ENCODE data around the gene SCN1B.
"Not testable (repeated sequence)": the region's sequence is repeated elsewhere in the genome, so short reads cannot be mapped to it uniquely, and the experiment has no call there.

The SCN1B gene

GRCh38 chr19:35042954-35043604 is 12.8 kb downstream of the SCN1B start:
- H3K4me2 ChIP-seq, result peak overlapping the region; percentile 77
- no peaks in the 10 kb centered on the region for H3K27me3 ChIP-seq
- H3K4me1 ChIP-seq, result peaks cover 100% of the 10 kb centered on the region
- H4K20me1 ChIP-seq, result no peaks in the 10 kb centered on the region
- no peaks in the 10 kb centered on the region for H3K9me3 ChIP-seq
- H3K27ac ChIP-seq, result peak overlapping the region; percentile 36
- H3K9ac ChIP-seq, result 0 out of 2 replicates have a peak overlapping the region, but pooled peaks have one; percentile 1
- no peak for TF ChIP-seq Cebpa-rat (IDR thresholded peaks at IDR 0.05)
- no peaks in the 10 kb centered on the region for H3K36me3 ChIP-seq
- no peak overlapping the region for H3K4me3 ChIP-seq

DNA sequence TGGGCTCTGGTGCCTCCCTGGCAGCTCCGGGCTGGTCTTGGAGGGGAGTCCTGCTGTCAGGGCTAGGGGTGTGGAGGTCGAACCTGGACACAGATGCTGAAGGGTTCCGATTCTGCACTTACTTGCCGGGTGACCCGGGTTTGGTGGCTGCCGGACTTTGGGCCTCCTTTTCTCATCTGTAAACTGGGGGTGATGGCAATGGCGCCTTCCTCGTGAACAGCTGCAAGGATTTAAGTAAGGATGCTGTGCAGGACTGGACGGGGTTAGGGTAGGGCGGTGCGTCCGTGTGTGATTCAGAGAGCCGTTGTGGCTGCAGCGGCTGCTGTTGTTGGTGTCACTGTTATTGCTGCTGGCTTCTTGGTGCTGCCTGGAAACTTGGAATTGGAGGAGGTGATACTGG is 13.6 kb downstream of the SCN1B start:
- H3K27ac ChIP-seq, result peak overlapping the region; percentile 36
- no peak overlapping the region for H3K9ac ChIP-seq
- peaks cover 100% of the 10 kb centered on the region for H3K4me1 ChIP-seq
- H3K9me3 ChIP-seq, result no peaks in the 10 kb centered on the region
- no peaks in the 10 kb centered on the region for H3K36me3 ChIP-seq
- no peaks in the 10 kb centered on the region for H4K20me1 ChIP-seq
- H3K4me3 ChIP-seq, result no peak overlapping the region
- peak overlapping the region; percentile 77 for H3K4me2 ChIP-seq
- H3K27me3 ChIP-seq, result no peaks in the 10 kb centered on the region
- TF ChIP-seq Cebpa-rat (IDR thresholded peaks at IDR 0.05), result no peak

DNA sequence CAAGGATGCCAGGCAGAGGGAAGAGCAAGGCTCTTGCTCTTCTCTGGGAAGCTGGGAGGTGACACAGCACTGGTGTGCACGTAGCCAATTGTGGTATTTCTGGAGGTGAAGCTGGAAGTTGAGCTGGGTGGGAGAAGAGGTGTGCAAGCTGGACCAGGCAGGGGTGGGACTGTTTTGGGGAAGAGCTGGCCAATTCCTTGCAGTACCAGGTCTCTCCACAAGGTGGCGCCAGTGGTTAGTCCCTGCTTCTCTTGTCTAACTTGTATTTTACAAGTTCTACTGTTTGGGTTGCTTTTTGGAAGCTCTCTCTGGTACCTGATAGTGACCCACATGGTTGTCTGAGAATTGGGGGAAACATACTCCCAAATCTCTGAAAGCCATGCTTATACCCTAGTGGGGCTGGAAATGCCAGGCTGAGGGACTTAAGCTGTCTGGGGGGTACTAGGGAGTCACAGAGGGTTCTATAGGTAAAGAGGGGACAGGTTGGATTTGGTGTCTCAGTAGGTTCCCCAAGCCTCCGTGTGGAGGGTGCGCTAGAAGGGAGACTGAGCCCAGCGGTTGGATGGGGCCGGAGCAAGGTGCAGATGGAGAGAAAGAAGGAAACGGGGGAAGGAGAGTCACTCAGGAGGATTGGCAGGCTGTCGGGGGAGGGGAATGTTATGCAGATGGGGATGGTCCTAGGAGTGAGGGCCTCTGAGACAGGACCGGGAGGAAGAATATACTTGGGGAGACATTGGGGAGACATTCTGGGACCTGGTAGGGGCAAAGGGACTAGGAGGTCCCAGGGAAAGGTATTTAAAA is 14.2 kb downstream of the SCN1B start:
- Histone ChIP-seq H3K27me3 (no peaks in the 10 kb centered on the region), H3K27ac (peak overlapping the region; percentile 96), H3K9me3 (no peaks in the 10 kb centered on the region), H3K4me2 (peak overlapping the region; percentile 77), H3K4me1 (peaks cover 100% of the 10 kb centered on the region), H3K9ac (peak overlapping the region; percentile 16; the same call in 1 of the 2 replicates), H3K4me3 (no peak overlapping the region), H4K20me1 (no peaks in the 10 kb centered on the region), H3K36me3 (no peaks in the 10 kb centered on the region)
- no peak for TF ChIP-seq Cebpa-rat (IDR thresholded peaks at IDR 0.05)

DNA sequence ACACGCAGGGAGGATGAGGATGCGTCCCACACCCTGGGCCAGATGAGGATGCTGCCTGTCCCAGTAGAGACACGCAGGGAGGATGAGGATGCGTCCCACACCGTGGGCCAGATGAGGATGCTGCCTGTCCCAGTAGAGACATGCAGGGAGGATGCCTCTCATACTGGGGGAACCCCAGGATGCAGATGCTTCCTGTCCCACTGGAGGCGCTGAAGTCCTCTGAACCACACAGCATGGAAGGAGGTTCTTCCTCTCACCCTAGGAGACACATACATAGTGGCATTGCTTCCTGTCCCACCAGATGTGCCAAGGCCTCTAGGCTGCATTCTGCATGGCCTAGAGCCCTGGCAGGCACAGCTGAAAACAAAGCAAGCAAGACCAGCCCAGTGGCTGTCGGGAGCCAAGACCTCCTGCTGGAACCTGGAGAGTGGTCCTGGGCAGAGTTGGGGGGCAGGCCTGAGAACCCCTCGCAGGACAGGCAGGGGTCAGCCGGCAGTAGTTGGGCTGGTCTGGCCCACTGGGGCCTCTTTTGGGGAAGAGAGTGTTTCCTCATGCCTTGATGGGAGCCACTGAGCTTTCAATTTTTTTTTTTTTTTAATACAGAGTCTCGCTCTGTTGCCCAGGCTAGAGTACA is 15.5 kb downstream of the SCN1B start:
- no peaks in the 10 kb centered on the region for H4K20me1 ChIP-seq
- H3K27ac ChIP-seq, result peak overlapping the region; percentile 96
- H3K9ac ChIP-seq, result peak overlapping the region; percentile 81
- H3K4me2 ChIP-seq, result peak overlapping the region; percentile 77
- H3K4me1 ChIP-seq, result peaks cover 89% of the 10 kb centered on the region
- H3K27me3 ChIP-seq, result no peaks in the 10 kb centered on the region
- H3K36me3 ChIP-seq, result no peaks in the 10 kb centered on the region
- no peak overlapping the region for H3K4me3 ChIP-seq
- H3K9me3 ChIP-seq, result no peaks in the 10 kb centered on the region
- no peak for TF ChIP-seq Cebpa-rat (IDR thresholded peaks at IDR 0.05)

GRCh38 chr19:35046461-35046860 is 16.2 kb downstream of the SCN1B start:
- Histone ChIP-seq H3K36me3 (no peaks in the 10 kb centered on the region), H3K9me3 (no peaks in the 10 kb centered on the region), H3K27me3 (no peaks in the 10 kb centered on the region), H3K9ac (peak overlapping the region; percentile 81), H3K4me2 (peak overlapping the region; percentile 77), H4K20me1 (no peaks in the 10 kb centered on the region), H3K27ac (peak overlapping the region; percentile 96), H3K4me3 (no peak overlapping the region), H3K4me1 (peaks cover 82% of the 10 kb centered on the region)
- TF ChIP-seq Cebpa-rat (IDR thresholded peaks at IDR 0.05), result no peak

- Histone ChIP-seq H3K4me3 (no peak overlapping the region), H3K27me3 (no peaks in the 10 kb centered on the region), H3K36me3 (no peaks in the 10 kb centered on the region), H3K9me3 (no peaks in the 10 kb centered on the region), H3K9ac (peak overlapping the region; percentile 20; the same call in 1 of the 2 replicates), H4K20me1 (no peaks in the 10 kb centered on the region), H3K27ac (peak overlapping the region; percentile 96), H3K4me2 (peak overlapping the region; percentile 77), H3K4me1 (peaks cover 72% of the 10 kb centered on the region)
- no peak for TF ChIP-seq Cebpa-rat (IDR thresholded peaks at IDR 0.05)
Observed at GRCh38 chr19:35048911-35049411, 18.7 kb downstream of the SCN1B start.

DNA sequence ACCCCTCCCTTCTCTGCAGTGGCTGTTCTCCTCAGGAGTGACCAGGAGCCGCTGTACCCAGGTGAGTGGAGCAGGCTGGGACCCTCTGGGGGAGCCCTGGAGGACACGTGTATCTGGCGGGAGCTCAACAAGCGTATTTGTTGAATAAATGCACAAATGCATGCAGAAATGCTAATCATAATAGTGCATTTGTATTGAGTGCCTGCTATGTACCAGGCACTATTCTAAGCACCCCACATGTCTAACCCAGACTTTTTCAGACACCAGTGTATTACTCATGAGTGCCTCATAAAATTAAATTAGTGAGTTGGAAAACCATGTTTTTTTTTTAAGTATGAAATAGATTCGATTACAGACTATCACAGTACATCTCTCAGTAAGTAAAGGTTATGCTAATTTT is 19.2 kb downstream of the SCN1B start:
- H3K4me3 ChIP-seq, result no peak overlapping the region
- H3K27ac ChIP-seq, result peak overlapping the region; percentile 96
- H3K36me3 ChIP-seq, result no peaks in the 10 kb centered on the region
- H3K9me3 ChIP-seq, result no peaks in the 10 kb centered on the region
- no peak for TF ChIP-seq Cebpa-rat (IDR thresholded peaks at IDR 0.05)
- no peaks in the 10 kb centered on the region for H3K27me3 ChIP-seq
- H4K20me1 ChIP-seq, result no peaks in the 10 kb centered on the region
- peak overlapping the region; percentile 77 for H3K4me2 ChIP-seq
- H3K4me1 ChIP-seq, result peaks cover 67% of the 10 kb centered on the region
- peak overlapping the region; percentile 20; the same call in 1 of the 2 replicates for H3K9ac ChIP-seq

GRCh38 chr19:35050662-35051061 is 20.4 kb downstream of the SCN1B start:
- not testable (repeated sequence) for H3K4me2 ChIP-seq, H4K20me1 ChIP-seq, H3K27me3 ChIP-seq

GRCh38 chr19:35051268-35051667 is 21.0 kb downstream of the SCN1B start:
- H3K36me3 ChIP-seq, result not testable (repeated sequence)

More at GRCh38 chr19:35050662-35051061, 20.4 kb downstream of the SCN1B start:
- not testable (repeated sequence) for H3K36me3 ChIP-seq, H3K4me3 ChIP-seq, H3K27ac ChIP-seq, H3K9me3 ChIP-seq, H3K9ac ChIP-seq
- peaks cover 57% of the 10 kb centered on the region for H3K4me1 ChIP-seq

GRCh38 chr19:35051796-35052195 is 21.5 kb downstream of the SCN1B start:
- H3K27me3 ChIP-seq, result no peaks in the 10 kb centered on the region

More at GRCh38 chr19:35051268-35051667, 21.0 kb downstream of the SCN1B start:
- not testable (repeated sequence) for H3K27me3 ChIP-seq, H3K9ac ChIP-seq, H3K4me2 ChIP-seq, H3K27ac ChIP-seq, H3K4me3 ChIP-seq, H3K9me3 ChIP-seq, H4K20me1 ChIP-seq
- peaks cover 55% of the 10 kb centered on the region for H3K4me1 ChIP-seq

More at GRCh38 chr19:35051796-35052195, 21.5 kb downstream of the SCN1B start:
- H3K4me1 ChIP-seq, result peaks cover 54% of the 10 kb centered on the region
- TF ChIP-seq Cebpa-rat (IDR thresholded peaks at IDR 0.05), result no peak
- no peaks in the 10 kb centered on the region for H3K36me3 ChIP-seq
- no peaks in the 10 kb centered on the region for H4K20me1 ChIP-seq
- no peak overlapping the region for H3K9ac ChIP-seq
- no peak overlapping the region for H3K4me2 ChIP-seq
- no peak overlapping the region for H3K4me3 ChIP-seq
- H3K27ac ChIP-seq, result no peak overlapping the region
- no peaks in the 10 kb centered on the region for H3K9me3 ChIP-seq
